HG03469 (cell line): Measurements from ENCODE around the gene SPRY1.

Experiments used
- ATAC-seq: cut with Tn5 transposase; IDR thresholded peaks from one replicate; pipeline ENCODE4 v1.9.1; 2021; ENCODE audit warnings: mild to moderate bottlenecking, moderate library complexity, moderate number of reproducible peaks; ENCODE audit not compliant: unreplicated experiment

Gene SPRY1

DNA sequence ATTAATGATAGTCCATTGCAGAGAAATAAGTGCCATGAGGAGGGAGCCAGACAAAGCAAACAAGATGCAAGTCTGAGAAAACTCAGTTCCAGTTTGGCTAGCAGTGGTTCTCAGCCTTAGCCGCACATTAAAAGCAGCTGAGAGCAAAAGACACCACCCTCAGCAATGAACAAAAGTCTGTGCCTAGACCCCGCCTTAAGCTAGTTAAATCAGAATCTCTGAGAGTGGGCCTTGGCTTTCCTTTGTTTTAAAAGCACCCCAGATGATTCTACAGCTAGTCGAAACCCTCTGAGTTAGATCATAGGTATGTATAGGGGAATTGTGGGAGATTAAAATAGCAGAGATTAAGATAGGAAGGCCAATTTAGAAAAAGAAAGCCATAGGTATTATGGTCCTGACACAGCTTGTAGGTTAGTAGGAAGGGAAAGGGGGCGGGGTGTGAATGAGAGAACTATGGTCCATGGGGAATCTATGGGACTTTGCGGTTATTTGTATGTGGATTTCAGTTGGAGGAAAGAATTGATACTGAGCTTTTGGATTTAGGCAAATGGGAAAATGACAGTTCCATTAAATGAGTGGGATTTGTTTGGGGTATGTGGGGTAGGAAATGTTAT lies 12.0 kb downstream of the SPRY1 start:
- ATAC-seq = no peak

DNA sequence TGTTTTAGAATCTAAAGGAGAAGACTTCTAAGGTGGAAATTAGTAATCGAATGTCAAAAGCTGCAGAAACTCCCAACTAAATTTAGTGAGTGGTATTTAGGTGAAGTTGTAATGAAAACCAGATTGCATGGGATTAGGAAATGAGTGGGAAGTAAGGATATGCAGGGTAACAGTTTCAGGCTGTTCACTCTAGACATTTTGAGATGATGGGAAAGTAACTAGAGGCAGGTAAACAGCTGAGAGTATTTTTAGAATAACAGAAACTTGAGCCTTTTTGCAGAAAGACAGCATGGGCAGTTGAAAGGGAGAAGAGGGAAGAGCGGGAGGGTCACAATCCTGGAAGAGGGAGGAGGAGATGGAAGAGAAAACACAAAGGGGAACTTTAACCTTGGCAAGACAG lies 12.7 kb downstream of the SPRY1 start:
- no peak for ATAC-seq

DNA sequence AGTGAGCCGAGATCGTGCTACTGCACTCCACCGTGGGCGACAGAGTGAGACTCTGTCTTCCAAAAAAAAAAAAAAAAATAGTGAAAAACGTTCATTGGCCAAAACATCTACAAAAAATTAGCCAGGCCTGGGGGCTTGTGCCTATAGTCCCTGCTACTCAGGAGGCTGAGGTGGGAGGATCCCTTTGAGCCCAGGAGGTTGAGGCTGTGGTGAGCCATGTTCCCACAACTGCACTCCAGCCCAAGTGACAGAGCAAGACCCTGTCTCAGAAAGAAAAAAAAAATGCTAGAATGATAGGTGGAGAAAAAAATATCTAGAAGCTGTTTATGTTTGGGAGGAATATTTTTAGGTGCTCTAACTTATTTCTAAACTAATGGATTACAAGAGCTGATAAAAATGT lies 14.9 kb downstream of the SPRY1 start:
- no peak for ATAC-seq

DNA sequence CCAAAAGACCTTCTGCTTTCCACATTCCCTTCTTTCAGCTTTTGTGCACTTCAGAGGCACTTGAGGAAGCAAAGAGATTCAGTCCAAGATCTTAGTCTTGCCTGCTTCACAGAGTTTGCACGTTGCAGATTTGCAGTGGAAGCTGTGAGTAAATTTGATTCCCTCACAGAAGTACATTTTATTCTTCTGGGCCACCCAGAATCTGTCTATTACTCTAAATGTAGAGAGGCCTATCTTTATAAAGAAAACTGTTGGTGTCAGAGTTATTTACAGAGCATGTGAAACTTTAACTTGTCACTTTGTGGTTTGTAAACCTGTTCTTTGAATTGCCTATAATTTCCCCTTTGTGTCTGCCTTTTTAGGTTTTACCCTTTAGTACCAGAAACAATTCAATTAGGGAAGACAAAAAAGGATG lies 15.5 kb downstream of the SPRY1 start:
- peak; percentile 91 for ATAC-seq

DNA sequence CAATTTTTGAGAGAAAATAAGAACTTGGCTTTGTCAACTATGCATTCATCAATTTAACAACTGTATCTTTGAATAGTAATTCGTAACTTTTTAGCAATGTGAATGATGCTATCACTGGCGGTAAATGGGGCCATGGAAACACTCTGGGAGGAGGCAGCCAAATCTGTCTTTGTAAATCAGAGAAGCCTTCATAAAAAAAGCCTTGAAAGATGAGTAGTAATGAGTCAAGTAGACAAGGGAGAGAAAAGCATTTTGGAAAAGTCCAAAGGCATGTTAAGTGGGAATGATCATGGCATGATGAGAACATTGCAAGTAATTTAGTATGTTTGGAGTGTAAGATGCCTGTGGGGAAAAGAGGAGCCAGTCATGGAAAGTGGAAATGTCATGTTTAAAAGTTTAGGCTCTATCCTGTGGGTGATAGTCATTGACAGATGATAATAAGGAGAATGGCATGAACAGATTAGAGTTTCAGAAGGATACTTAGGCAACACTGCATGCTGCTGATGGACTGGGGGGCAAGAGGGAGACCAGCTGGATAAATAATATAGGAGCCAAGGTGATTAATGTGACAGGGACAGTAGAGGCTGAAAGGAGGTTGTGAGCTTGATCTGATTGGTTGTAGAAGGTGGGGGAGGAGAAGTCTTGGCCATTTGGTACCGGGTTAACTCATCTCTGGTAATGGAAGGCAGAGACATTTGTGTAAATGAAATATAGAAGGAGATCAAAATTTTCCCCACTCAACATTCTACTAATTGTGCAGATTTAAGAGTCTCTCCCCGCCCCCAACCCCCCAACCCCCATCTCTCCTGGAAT lies 16.3 kb downstream of the SPRY1 start:
- ATAC-seq = no peak

DNA sequence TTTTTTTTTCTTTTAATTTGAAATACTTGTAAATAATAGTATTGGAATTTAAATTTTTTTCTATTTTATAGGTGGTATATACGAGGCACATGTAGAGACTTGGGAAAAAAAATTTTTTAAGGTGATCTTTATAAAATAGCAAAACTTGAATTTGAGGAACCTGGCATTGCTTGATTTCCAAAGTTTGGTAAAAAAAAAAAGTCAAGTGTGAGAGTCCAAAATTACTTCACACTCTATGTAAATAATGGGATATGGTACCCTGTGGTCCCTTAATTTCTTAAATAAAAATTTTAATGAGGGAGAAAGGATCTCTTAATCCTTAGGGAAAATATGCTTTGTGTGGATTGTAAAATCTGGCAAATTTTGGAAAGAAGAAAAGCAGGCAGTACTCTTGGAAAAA lies 19.0 kb downstream of the SPRY1 start:
- ATAC-seq = no peak

DNA sequence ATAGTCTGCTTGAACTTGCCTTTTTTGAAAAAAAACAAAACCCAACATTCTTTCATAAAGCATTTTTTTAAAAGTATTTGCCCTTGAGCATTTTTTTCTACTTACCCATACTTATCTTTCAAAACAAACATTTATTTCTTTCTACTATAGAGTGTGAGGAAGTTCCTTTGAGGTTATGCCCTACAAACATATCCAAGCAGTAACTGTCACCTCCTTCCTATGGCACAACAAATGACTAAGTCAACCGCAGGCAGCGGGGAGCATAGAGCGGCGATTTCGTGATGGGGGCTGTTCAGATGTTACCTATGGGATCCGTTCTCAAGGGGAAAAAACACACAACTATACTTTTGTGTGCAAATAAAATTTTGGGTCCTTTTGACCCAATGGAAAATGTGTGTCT lies 19.4 kb downstream of the SPRY1 start:
- no peak for ATAC-seq

DNA sequence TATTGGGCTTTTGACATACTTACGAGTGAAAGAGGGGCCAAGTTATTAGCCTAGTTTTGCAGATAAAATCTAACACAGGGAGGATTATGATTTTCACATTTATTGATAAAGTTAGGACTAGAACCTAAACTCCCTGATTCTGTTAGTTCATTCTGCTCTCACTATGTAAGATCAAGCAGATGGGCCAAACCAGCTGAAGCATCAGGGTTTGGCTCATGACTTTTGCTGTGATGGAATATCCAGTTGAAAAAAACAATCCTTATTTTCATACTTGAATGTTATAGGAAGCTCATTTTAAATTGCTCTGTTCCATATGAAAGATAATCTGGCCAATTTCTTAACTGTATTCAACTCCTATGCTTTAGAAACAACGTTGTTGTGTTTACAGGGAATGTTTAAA lies 21.2 kb downstream of the SPRY1 start:
- ATAC-seq = no peak

DNA sequence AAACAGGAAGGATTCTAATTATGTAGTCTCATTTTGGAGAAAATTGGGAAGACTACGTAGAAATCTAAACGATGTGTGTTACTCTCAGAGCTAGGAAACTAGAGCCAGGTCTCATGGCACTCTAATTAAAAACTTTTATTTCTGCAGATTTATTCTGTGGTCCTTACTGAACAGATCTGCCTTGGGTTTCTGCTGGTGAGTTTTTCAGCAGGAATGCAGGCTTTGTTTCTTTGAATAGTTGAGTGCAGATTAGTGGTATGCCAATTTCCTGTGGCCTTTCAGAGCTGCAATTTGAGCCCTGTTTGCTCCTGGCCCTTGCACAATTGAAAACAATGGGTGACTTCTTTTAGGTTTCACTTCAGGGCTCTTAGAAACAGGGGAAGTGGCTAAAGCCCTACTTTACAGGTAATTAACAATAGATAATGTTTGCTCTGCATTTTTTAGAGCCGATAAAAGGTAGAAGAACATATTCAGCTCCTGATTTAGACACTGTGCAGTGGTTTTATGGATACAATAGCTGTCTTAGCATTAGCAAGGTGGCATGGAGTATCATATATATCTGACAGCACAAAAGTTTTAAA lies 21.8 kb downstream of the SPRY1 start:
- ATAC-seq = peak; percentile 79

DNA sequence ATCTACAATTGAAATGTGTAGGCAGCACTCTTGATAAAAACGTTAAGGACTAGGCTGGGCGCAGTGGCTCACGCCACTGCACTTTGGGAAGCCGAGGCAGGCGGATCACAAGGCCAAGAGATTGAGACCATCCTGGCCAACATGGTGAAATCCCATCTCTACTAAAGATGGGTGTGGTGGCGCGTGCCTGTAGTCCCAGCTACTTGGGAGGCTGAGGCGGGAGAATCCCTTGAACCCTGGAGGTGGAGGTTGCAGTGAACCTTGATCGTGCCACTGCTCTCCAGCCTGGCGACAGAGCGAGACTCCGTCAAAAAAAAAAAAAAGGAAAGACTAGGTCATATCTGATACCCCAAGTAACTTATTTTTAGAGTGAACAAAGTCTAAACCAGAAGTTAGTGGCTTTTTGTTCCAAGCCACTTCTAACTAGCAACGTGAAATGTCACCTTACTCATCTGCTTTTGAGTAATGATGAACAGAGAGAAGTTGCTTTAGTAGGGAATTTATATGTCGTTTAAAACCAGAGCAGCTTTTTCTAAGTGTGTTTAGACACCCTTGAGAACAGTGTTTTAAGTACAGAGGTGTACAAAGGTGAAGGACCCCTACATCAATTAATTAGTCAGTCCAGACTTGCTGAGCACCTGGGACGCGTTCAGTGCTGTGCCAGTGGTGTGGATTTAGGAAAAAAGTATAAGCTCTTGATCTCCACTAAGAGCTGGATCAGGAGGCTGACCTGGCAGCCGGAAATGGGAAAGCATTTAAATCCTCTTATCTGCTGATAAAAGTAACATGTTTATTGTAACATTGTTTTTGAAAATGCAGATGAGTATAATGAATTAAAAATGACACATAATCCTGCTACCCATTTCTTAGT lies 23.5 kb downstream of the SPRY1 start:
- no peak for ATAC-seq

DNA sequence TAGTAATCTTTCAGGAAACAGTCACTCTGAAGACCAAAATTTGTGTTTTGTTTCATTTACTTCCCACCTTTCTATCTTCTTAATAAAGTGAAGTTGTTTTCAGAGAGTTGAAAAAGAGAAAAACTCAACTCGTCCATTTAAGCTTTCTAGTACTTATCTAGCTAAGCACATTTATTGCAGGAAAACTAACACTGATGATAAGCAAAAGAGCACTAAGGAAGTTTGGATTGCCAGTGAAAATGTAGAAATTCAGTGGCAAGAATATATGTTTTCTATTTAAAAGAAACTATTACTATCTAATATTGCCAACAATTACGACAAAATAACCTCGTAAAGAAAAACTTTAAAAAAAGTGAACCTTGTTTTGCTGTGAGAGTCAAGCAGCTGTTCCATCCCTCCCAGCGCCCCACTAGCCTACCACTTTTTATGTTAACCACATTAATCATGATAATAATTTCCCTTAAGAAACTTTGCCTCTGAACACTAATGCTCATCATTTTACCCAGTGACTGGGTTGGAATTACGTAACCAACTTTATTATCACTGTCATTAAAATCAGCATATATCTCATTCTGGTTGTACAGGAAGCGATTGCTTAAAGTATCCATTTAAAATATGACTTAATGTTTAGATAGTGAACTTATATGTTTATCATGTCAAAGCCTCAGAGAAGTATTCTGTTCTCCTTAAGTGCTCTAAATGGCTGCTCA lies 24.8 kb downstream of the SPRY1 start:
- no peak for ATAC-seq

DNA sequence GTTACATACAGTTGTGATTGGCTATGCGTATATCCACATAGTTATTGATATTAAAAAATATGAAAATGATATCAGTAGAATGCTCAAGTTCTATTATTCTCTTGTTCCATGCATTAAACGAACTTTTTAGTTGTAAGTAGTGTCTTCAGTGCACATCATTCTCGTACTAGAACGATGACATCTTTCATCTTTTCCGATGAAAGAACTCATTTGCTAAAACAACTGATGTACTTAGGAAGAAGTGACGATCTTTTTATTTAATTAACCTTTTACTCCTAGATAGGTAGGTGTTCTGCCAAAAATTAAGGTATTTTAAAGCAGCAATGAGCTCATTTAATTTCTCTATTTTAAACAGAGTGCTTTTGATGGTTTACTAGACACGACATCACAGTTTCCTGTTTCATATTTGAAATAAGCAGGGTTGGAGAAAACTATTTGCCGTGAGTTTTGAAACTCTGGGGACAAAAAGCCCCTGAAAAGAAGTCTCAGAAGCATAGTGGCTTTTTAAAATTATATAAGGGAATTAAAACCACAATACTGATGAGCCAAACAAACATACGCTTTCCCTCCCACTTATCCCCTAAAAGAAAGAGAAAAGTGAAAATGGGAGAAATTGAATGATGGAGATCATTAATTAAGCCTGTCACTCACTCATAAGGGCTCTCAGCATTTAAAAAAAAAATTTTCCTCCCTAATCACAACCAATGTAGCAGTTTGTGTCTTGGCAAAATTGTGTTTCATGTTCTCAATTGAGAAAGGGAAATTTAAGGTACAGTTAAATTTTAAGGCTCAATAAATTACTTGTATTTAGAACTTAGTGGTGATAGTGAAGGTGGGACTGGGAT lies 25.6 kb downstream of the SPRY1 start:
- no peak for ATAC-seq

DNA sequence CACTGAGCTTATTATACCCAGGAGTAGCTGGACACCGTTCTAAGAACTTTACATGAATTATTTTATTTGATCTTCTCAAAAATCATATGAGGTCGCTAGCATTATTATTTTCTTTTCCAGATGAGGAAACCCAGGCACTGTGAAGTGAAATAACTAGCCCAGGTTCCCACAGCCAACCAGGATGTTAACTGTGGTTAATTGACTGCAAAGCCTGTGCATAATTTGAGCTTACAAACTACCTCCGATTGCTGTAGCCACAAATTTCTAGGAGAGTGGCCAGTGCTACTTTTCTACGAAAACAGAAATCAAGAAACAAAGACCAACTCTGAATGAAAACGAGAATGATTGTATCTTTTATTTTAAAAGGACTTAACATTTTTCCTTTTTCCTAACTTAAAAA lies 27.2 kb downstream of the SPRY1 start:
- ATAC-seq = no peak

DNA sequence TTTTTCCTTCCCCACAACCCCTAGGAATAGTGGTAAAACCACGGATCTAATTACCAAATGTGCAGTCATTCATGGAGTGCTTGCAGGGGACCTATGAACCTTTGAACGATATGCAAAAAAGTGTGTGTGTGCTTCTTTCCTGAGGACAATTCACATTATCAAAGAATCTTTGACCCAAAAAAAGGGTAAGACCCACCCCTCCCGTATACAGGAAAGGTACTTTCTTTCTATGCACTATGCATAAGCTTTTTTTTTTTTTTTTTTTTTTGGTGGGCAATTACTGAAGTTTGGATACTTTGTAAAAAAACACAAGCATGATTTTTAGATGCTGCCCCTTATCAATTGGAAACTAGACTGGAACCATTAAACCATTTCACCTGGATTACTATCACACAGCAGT lies 31.4 kb downstream of the SPRY1 start:
- ATAC-seq = no peak

DNA sequence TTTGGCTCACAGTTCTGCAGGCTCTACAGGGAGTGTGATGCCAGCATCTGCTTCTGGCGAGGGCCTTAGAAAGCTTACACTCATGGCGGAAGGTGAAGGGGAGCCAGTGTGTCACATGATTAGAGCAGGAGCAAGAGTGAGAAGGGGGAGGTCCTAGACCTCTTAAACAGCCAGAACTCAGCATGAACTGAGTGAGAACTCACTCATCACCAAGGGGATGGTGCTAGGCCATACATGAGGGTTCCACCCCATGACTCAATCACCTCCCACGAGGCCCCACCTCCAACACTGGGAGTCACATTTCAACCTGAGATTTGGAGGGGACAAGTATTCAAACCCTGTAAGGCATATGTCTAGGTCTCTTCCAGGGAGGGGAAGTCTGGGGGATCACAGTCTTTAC lies 33.4 kb downstream of the SPRY1 start:
- no peak for ATAC-seq

DNA sequence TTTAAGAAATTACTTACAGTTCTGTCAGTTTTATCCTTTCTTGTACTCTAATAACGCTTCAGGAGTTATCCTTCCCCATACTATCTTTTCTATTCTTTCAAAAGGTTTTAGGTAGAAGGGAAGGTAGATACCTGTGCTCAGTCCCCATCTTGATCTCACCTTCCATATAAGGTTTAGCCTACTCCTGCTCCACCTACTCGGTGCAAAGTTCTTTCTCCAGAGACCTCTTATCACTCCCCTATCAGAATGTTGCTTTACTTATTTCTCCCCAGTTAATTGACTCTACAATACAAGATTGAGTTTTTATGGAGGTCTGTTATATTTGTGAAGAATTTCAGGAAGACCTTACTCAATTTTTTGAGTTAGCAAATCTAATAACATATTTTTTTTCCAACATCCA lies 33.9 kb downstream of the SPRY1 start:
- no peak for ATAC-seq

DNA sequence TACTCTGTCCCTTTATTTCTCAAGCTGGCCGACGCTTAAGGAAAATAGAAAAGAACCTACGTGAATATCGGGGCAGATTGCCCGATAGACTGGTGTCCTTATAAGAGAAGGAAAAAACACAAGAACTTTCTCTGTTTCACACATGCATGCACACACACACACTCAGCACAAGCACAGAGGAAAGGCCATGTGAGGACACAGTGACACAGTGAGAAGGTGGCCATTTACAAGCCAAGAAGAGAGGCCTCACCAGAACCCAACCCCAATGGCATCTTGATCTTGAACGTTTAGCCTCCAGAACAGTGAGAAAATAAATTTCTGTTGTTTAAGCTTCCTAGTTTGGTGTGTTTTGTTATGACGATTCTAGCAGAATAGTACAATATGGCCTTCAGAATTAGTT lies 37.0 kb downstream of the SPRY1 start:
- ATAC-seq = no peak

DNA sequence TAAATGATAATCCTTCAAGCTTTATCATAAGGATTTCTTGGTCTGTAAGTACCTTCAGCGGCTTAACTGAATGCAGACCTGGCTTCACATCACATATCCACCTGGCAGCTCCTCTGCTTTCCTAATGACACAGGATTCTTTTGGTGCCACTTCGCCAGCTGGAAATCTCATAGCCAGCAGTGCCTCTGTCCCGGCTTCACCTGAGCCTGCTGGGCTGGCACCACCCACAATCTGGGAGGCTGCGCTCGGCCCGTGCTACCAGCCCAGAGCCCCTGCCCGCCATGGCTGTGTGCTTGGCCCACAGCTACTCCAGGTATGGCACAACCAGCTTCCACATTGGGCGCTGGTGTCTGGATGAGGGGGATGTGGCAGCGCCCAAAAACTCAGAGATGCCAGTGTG lies 37.4 kb downstream of the SPRY1 start:
- no peak for ATAC-seq

DNA sequence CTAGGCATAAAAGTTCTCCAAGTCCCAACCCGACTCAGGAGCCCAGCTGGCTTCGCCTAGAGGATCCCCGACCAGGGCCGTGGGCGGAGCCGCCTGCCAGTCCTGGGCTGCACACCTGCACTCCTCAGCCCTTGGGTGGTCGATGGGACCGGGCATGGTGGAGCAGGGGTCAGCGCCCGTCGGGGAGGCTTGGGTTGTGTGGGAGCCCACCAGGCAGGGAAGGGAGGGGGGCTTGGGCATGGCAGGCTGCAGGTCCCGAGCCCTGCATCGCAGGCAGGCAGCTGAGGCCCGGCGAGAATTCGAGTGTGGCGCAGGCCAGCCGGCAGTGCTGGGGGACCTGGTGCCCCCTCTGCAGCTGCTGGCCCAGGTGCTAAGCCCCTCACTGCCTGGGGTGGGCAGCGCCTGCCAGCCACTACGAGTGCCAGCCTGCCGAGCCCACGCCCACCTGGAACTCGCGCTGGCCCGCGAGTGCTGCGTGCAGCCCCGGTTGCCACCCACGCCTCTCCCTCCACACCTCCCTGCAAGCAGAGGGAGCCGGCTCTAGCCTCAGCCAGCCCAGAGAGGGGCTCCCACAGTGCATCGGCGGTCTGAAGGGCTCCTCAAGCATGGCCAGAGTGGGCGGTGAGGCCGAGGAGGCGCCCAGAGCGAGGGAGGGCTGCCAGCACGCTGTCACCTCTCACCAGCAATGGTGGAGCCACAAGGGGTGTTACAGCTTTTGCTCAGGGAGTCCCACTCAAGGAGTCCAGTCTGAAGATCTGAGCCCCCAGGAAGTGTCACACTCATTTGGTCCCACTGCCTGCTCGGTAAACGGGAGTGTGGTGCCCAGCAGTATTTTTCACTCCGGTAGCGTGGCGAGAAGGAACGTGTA lies 38.9 kb downstream of the SPRY1 start:
- ATAC-seq = no peak
